Measurements from ENCODE around the gene SEMA5B.

Gene SEMA5B, protein sequence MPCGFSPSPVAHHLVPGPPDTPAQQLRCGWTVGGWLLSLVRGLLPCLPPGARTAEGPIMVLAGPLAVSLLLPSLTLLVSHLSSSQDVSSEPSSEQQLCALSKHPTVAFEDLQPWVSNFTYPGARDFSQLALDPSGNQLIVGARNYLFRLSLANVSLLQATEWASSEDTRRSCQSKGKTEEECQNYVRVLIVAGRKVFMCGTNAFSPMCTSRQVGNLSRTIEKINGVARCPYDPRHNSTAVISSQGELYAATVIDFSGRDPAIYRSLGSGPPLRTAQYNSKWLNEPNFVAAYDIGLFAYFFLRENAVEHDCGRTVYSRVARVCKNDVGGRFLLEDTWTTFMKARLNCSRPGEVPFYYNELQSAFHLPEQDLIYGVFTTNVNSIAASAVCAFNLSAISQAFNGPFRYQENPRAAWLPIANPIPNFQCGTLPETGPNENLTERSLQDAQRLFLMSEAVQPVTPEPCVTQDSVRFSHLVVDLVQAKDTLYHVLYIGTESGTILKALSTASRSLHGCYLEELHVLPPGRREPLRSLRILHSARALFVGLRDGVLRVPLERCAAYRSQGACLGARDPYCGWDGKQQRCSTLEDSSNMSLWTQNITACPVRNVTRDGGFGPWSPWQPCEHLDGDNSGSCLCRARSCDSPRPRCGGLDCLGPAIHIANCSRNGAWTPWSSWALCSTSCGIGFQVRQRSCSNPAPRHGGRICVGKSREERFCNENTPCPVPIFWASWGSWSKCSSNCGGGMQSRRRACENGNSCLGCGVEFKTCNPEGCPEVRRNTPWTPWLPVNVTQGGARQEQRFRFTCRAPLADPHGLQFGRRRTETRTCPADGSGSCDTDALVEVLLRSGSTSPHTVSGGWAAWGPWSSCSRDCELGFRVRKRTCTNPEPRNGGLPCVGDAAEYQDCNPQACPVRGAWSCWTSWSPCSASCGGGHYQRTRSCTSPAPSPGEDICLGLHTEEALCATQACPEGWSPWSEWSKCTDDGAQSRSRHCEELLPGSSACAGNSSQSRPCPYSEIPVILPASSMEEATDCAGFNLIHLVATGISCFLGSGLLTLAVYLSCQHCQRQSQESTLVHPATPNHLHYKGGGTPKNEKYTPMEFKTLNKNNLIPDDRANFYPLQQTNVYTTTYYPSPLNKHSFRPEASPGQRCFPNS

DNA sequence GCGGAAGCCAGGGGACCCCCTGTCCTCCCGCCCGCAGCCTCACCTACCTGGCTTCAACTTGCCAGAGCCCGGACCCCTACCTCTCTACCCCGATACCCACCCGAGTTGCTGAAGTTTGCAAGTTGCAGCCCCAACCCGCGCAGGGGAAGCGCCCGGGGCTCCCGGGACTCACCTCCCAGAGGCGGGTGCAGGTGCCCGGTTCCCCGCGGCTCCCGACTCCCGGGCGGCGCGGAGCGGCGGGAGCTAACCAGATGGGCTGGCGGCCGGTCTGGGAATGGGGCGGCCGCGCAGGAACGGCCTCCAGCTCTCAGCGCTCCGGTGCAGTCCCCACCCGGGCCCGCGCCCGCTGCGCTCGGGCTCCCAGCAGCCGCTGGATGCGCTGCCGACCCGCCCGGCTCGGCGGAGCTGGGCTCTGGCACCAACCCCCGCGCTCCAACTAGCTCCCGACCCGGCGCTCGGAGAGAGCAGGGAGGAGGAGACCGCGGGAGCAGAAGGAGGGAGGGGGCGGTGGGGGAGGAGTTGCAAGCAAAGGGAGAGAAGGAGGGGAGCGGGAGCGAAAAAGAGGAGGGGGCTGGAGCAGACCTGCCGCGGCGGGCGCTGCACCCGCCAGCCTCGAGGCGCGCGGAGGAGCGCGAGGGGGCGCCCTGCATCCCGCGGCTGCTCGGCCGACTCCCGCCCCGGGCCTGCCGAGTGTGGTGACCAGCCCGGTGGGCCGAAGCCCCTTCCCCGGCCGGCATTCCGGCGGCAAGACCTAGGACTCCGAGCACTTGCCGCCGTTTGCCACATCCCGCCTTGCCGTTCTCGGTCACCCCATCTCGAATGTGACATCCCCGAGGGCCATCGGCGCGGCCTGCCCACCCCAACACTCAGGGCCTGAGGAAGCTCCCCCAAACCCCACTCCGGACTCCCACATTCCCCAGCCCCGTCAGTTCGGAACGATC, at the start of gene SEMA5B:
SEMA5B (minus strand) TSS at position 472 of the 941 bp plus-strand sequence. CDS start 66,500 bp downstream, outside the sequence.
- Histone ChIP-seq H3K36me3 (ENCODE audit: control insufficient read depth, insufficient read depth, low read length) (no peaks in the 10 kb centered on the region), H3K9ac (ENCODE audit: low read length) (peak within 1 kb of the TSS; percentile 5), H3K9me3 (ENCODE audit: control insufficient read depth, low read length) (no peaks in the 10 kb centered on the region), H3K27me3 (ENCODE audit: control insufficient read depth, insufficient read depth, low read length) (peaks cover 84% of the 10 kb centered on the region), H3K4me3 (ENCODE audit: low read length) (peak within 1 kb of the TSS; percentile 37), H3K4me1 (ENCODE audit: control insufficient read depth, insufficient read depth, low read length) (peaks cover 17% of the 10 kb centered on the region)

DNA sequence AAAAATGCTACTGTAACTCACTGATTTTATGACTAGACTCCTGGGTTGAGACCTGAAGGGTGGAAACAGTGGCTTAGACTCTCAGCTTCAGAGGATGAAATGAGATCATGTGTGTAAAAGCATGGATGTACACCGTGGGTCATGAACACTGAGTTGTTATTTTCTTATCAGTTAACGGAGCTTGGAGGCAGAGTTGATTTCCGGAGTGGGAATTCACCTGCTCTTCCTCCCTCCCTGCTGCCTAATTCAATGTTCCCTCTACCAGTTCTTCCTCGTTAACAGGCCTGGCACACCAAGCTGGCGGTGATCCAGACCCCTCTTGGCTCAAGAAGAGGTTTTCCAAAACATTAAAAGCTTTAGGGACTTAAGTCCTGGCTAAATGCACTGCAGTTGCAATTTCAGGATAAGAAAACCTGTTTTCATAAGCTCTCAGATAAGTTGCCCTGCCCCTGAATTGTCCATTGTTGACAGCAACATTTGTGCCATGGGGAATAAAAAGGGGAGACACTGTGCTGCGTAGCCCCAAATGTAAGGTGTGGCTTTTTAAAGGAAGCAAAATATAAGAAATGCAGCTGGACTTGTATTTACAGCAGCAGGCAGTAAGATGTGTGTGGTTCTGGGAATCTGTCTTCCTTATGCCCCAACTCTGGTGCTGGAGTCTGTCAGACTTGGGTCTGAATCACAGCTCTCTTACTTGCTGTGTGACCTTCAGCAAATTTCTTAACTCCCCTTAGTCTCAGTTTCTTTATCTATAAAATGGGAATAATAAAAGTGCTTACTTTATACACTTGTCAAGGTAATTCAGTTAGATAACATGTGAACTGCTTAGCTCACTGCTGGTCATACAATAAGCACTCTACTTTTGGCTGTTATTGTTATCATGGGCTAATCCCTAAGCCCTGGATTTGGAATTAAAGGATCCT, 49.2 kb upstream of the SEMA5B start:
- no peak overlapping the region for H3K9ac ChIP-seq (ENCODE audit: low read length)
- peaks cover 41% of the 10 kb centered on the region for H3K4me1 ChIP-seq (ENCODE audit: control insufficient read depth, insufficient read depth, low read length)
- no peaks in the 10 kb centered on the region for H3K9me3 ChIP-seq (ENCODE audit: control insufficient read depth, low read length)
- no peak overlapping the region for H3K4me3 ChIP-seq (ENCODE audit: low read length)
- no peaks in the 10 kb centered on the region for H3K27me3 ChIP-seq (ENCODE audit: control insufficient read depth, insufficient read depth, low read length)
- no peaks in the 10 kb centered on the region for H3K36me3 ChIP-seq (ENCODE audit: control insufficient read depth, insufficient read depth, low read length)

DNA sequence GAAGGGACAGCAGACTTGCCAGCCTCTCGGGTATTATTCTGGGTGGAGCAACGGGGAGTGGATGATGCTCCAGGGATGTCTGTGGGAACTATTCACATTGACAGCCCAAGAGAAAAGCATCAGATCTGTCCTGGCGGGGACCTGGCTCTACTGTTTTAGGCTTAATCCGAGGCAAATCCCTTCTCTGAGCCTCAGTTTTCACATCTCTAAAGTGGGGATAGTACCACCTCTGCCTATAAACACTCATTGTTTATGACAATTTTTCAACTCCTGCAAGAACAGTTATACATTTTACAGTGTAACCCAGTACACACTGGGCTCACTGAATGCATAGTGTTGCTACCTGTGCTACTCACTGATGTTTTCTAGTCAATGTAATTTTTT, 48.5 kb upstream of the SEMA5B start:
- no peaks in the 10 kb centered on the region for H3K36me3 ChIP-seq (ENCODE audit: control insufficient read depth, insufficient read depth, low read length)
- no peaks in the 10 kb centered on the region for H3K27me3 ChIP-seq (ENCODE audit: control insufficient read depth, insufficient read depth, low read length)
- H3K9me3 ChIP-seq (ENCODE audit: control insufficient read depth, low read length), result no peaks in the 10 kb centered on the region
- H3K9ac ChIP-seq (ENCODE audit: low read length), result no peak overlapping the region
- no peak overlapping the region for H3K4me3 ChIP-seq (ENCODE audit: low read length)
- peaks cover 41% of the 10 kb centered on the region for H3K4me1 ChIP-seq (ENCODE audit: control insufficient read depth, insufficient read depth, low read length)

DNA sequence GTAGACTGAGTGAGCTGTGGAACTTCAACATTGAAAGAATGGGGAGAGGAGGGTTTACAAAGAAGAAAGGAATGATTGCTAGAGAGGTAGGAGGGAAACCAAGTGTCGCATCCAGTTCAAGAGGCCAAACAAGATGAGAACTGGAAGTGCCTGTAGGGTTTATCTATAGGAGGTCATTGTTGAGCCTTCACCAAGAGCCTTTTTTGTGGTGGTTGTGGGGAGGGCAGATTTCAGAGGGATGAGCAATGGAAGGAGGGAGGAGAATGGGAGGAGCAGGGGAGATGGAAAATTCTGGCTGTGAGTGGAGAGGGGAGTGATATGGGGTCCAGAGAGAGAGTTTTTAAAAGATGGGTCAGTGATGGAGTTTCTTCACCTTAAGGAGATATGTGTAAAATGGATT, 47.8 kb upstream of the SEMA5B start:
- Histone ChIP-seq H3K36me3 (ENCODE audit: control insufficient read depth, insufficient read depth, low read length) (no peaks in the 10 kb centered on the region), H3K4me1 (ENCODE audit: control insufficient read depth, insufficient read depth, low read length) (peaks cover 41% of the 10 kb centered on the region), H3K9me3 (ENCODE audit: control insufficient read depth, low read length) (no peaks in the 10 kb centered on the region), H3K4me3 (ENCODE audit: low read length) (no peak overlapping the region), H3K9ac (ENCODE audit: low read length) (no peak overlapping the region), H3K27me3 (ENCODE audit: control insufficient read depth, insufficient read depth, low read length) (no peaks in the 10 kb centered on the region)

DNA sequence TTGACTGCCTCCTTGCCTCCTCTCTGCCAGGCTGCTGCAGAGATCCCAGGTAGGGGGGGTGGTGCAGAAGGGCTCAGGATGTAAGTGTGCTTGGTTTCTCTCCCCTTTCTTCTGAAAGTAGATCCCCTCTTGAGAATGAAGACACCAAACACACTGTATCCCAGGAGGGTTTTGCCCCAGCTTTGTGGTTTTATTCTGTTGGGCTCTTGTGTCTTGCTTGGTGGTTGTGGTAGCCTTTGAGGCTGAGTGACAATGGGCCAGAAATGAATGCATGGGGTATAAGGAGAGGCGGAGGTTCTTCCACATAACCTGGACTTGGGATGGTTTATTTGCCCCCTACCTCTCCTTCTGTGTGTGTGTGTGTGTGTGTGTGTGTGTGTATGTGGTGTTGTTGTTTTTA, 45.0 kb upstream of the SEMA5B start:
- Histone ChIP-seq H3K4me3 (ENCODE audit: low read length) (no peak overlapping the region), H3K27me3 (ENCODE audit: control insufficient read depth, insufficient read depth, low read length) (no peaks in the 10 kb centered on the region), H3K9ac (ENCODE audit: low read length) (no peak overlapping the region), H3K4me1 (ENCODE audit: control insufficient read depth, insufficient read depth, low read length) (peaks cover 55% of the 10 kb centered on the region), H3K36me3 (ENCODE audit: control insufficient read depth, insufficient read depth, low read length) (no peaks in the 10 kb centered on the region), H3K9me3 (ENCODE audit: control insufficient read depth, low read length) (no peaks in the 10 kb centered on the region)

DNA sequence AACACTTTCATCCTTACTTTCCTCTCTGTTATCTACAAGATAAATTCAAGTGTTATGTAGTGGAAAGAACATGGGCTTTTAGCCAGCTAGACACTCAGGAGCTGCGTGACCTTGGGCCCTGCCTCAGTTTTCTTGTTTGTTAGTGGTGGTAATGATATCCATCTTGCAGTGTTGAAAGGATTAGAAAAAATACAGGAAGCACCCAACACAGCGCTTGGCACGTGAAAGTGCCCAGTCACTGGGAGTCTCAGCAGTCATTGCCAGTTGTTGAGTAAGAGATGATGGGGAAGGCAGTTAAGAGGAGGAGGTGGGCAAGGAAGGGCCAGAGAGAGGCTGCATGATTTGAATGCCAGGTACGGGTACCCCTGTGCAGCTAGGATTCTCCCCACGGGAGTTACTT, 44.6 kb upstream of the SEMA5B start:
- H3K9ac ChIP-seq (ENCODE audit: low read length), result no peak overlapping the region
- no peaks in the 10 kb centered on the region for H3K36me3 ChIP-seq (ENCODE audit: control insufficient read depth, insufficient read depth, low read length)
- H3K4me3 ChIP-seq (ENCODE audit: low read length), result no peak overlapping the region
- H3K27me3 ChIP-seq (ENCODE audit: control insufficient read depth, insufficient read depth, low read length), result no peaks in the 10 kb centered on the region
- peaks cover 51% of the 10 kb centered on the region for H3K4me1 ChIP-seq (ENCODE audit: control insufficient read depth, insufficient read depth, low read length)
- no peaks in the 10 kb centered on the region for H3K9me3 ChIP-seq (ENCODE audit: control insufficient read depth, low read length)

DNA sequence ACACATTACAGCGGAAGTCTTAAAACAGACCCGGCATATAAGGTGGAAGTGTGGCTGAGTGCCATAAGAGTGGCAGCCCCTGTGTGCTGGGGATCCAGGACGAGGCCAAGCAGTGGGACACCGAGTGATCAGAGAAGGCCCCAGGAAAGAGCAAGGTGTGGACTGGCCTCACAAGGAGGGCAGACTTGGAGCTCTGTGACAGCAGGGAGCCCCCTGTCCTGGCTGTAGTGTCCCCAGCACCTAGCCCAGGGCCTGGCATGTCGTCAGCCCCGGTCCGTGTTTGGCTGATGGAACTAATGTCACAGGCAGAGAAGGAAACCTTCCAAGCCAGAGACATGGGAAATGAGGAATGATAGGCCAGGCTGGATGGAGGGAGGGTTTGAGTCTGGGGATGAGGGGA, 44.0 kb upstream of the SEMA5B start:
- peaks cover 46% of the 10 kb centered on the region for H3K4me1 ChIP-seq (ENCODE audit: control insufficient read depth, insufficient read depth, low read length)
- H3K9me3 ChIP-seq (ENCODE audit: control insufficient read depth, low read length), result no peaks in the 10 kb centered on the region
- no peaks in the 10 kb centered on the region for H3K27me3 ChIP-seq (ENCODE audit: control insufficient read depth, insufficient read depth, low read length)
- H3K36me3 ChIP-seq (ENCODE audit: control insufficient read depth, insufficient read depth, low read length), result no peaks in the 10 kb centered on the region
- H3K4me3 ChIP-seq (ENCODE audit: low read length), result no peak overlapping the region
- H3K9ac ChIP-seq (ENCODE audit: low read length), result peak overlapping the region; percentile 24

DNA sequence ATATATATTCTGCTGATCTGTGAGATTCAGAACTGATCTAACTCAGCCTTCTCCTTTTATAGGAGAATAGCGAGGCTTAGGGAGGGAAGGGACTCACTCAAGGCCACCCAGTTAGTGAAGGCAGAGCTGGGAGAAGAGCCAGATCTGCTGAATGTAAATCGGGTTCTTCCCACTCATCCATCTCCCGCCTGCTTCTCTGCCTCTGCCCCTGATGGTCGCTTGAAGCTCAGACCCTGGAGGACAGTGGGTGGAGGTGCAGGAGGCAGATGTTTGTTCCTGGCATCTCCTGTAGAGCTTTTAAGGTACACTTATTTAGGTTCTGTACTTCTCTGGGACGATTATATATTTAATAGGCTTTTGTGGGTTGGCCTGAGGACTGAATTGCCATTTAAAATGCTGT, 43.6 kb upstream of the SEMA5B start:
- H3K4me1 ChIP-seq (ENCODE audit: control insufficient read depth, insufficient read depth, low read length), result peaks cover 41% of the 10 kb centered on the region

DNA sequence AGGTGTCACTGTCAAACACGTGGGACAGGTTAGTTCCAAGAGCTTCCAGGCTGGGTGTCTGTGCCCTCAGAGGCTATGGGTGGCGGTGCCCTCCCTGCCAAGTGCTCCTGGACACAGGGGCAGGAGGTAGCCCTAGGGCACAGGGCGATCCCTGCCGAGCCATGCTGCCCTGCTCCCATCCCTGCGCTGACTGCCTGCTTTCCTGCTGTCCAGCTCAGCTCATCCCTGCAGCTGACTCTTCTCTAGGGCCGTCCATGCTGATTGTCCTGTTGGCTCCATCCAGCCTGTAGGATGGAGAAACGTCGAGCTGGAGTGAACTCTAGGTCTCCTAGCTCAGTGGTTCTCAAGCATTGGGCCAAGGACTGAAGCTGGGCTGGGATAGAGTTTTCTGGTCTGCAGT, 42.9 kb upstream of the SEMA5B start:
- Histone ChIP-seq H3K27me3 (ENCODE audit: control insufficient read depth, insufficient read depth, low read length) (no peaks in the 10 kb centered on the region), H3K4me1 (ENCODE audit: control insufficient read depth, insufficient read depth, low read length) (peaks cover 38% of the 10 kb centered on the region), H3K36me3 (ENCODE audit: control insufficient read depth, insufficient read depth, low read length) (no peaks in the 10 kb centered on the region), H3K4me3 (ENCODE audit: low read length) (no peak overlapping the region), H3K9me3 (ENCODE audit: control insufficient read depth, low read length) (no peaks in the 10 kb centered on the region), H3K9ac (ENCODE audit: low read length) (peak overlapping the region; percentile 9)

More for the DNA sequence above, 43.6 kb upstream of the SEMA5B start:
- H3K9ac ChIP-seq (ENCODE audit: low read length), result peak overlapping the region; percentile 24
- no peaks in the 10 kb centered on the region for H3K9me3 ChIP-seq (ENCODE audit: control insufficient read depth, low read length)
- H3K4me3 ChIP-seq (ENCODE audit: low read length), result no peak overlapping the region
- no peaks in the 10 kb centered on the region for H3K27me3 ChIP-seq (ENCODE audit: control insufficient read depth, insufficient read depth, low read length)
- no peaks in the 10 kb centered on the region for H3K36me3 ChIP-seq (ENCODE audit: control insufficient read depth, insufficient read depth, low read length)

DNA sequence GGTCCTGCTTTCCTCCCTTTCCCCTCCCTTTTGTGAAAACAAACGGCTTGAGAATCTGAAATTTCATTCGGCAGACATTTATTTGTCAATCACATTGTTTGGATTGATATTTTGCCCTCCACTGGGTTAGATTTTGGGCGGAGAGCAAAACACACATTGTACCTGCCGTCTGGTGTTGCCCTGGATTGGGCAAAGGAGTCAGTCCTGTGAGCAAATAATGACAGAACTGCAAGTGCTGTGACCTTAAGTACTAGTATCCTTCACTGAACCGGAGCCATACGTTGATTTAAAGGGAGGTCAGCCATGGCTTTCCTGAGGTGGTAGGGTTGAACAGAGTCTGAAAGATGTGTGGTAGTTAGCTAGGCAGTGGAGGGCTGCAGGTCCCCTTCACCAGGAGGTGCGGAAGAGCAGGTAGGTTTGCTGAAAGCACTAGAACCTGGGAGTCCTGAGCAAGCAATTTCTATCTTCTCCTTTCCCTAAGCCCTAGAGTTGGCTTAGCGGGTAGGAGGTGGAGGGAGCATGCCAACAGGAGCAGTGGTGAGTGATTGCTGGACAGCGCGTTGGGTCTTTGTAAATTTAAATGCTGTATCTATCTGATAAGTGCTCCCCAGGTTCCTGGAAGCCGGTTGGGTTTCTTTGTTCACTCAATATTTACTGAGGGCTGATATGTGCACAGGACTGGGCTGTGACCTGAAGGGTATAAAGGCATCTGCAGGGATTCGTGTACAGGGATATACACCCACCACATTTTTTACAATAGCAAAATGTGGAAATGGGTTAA, 41.2 kb upstream of the SEMA5B start:
- Histone ChIP-seq H3K36me3 (ENCODE audit: control insufficient read depth, insufficient read depth, low read length) (no peaks in the 10 kb centered on the region), H3K9me3 (ENCODE audit: control insufficient read depth, low read length) (no peaks in the 10 kb centered on the region), H3K4me1 (ENCODE audit: control insufficient read depth, insufficient read depth, low read length) (peaks cover 38% of the 10 kb centered on the region), H3K9ac (ENCODE audit: low read length) (peak overlapping the region; percentile 71), H3K27me3 (ENCODE audit: control insufficient read depth, insufficient read depth, low read length) (no peaks in the 10 kb centered on the region), H3K4me3 (ENCODE audit: low read length) (peak overlapping the region; percentile 74)
